Ecto neural progenitor cell (in vitro differentiated cells): ENCODE data around the gene FGF14.

Experiments
- DNase-seq: peaks from one replicate; pipeline ENCODE4 v3.0.0-alpha.2; 2018; ENCODE audit warnings: low spot score

FGF14 gene

GRCh38 chr13:102367836-102368235 lies 34.0 kb downstream of the FGF14 start:
- no peak for DNase-seq

DNA sequence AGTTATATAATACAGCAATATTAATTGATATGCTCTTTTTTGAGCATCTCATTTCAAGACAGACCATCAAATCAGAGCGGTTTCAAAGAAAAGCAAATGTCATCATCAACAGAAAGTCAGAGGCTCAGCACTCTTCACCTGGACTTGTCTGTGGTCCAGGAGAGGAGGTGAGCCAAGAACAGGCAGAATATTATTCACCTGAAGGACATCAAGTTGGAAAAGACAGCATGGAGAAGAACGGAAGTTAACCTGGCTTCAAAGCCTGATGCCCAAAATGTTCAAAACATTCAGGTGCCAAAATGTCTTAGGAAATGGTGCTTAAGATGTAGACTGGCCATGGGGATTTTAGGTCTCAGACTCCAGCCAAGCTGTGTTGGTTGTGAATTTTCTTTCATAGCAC lies 40.7 kb downstream of the FGF14 start:
- no peak for DNase-seq

- no peak for DNase-seq
Observed at GRCh38 chr13:102359264-102359663, 42.6 kb downstream of the FGF14 start.

- no peak for DNase-seq
Observed at GRCh38 chr13:102355251-102355650, 46.6 kb downstream of the FGF14 start.

GRCh38 chr13:102354011-102354410 lies 47.8 kb downstream of the FGF14 start:
- no peak for DNase-seq

- no peak for DNase-seq
Observed at GRCh38 chr13:102351521-102351920, 50.3 kb downstream of the FGF14 start.

DNA sequence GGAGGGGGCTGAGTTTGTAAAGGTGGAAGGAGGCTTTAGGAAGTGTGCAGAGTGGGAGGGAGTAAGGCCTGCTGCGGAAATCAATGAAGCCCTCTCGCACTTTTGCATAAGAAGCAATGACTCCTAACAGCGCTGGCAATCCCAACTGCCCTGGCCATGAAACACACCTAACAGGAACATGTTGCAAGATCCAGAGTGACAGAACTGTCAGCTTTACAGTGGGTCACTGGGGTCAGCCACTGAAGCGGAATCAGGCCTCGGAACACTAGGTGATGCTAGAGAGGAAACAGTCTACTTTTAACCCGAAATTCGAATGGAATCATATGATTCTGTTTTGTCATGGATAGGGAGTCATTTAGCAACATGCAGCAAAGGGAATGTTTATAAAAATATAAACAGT lies 54.4 kb downstream of the FGF14 start:
- DNase-seq, result no peak

GRCh38 chr13:102346769-102347168 lies 55.1 kb downstream of the FGF14 start:
- no peak for DNase-seq

- DNase-seq, result no peak
Observed at GRCh38 chr13:102344410-102344809, 57.4 kb downstream of the FGF14 start.

DNA sequence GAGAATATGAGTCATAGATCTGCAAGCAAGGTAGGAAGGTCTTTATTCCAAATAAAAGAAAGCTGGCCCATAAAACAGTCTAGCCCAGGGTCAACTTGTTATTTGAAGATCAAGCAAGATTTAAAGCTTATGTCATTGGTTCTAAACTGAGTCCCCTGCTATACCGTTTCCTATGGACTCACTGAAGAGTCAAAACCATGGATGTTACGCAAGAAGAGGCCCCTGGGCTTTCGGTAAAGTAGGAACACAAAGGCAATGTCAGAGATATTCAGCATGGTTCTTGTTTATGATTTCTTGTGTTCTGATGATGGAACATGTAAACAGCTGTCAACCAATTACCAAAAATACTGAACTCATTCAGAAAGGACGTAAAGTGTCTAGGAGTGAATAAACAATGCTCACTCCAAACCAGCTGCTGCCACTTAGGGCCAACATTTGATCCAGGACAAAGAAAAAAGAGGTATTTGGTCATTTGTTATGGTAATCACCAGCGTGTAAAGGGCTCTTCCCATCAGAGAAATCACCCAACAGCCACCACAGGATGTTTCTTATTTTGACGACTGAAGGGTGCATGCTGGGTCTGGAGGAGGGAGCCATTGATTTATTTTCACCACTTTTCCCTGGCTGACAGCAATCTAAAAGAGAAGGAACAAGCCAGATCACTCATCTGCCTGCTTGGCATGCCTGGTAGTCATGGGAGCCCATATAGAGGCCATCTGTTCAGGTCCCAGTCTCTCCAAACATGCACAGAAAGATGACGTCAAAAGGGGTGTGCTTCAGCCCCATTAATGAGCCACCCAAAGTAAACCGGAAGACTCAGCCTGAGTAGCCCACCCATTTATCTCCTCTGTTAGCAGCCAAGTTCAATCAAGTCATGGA lies 68.3 kb downstream of the FGF14 start:
- no peak for DNase-seq

- no peak for DNase-seq
Observed at GRCh38 chr13:102328909-102329308, 72.9 kb downstream of the FGF14 start.

GRCh38 chr13:102327119-102327617 lies 74.7 kb downstream of the FGF14 start:
- no peak for DNase-seq

DNA sequence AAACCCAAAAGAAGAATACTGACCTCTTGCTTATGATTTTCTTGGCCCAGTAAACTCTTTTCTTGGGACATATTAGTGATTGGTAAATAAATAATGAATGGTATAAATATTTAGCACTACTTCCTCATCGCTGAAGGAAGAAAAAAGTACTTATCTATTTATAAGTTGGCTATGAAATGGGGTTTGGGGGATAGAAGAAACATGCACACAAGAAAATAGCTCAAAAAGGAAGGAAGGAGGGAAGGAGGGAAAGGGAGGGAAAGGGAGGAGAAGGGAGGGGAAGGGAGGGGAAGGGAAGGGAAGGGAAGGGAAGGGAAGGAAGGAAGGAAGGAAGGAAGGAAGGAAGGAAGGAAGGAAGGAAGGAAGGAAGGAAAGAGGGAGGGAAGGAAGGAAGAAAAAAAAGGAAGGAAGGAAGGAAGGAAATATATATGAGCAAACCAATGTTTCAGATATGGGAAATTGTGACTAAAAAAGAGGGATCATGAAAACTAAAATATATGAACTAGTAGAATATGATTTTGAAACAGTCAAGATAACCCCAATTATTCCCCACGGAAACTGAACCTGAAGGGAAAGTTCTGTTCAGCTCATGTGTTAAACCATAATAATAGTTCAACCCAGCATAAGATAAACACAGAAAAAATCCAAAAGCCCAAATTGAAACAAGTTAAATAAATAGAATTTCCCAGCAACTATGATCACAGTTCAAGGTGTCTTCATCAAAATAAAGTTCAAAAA lies 75.3 kb downstream of the FGF14 start:
- DNase-seq, result no peak

- no peak for DNase-seq
Observed at GRCh38 chr13:102325321-102325720, 76.5 kb downstream of the FGF14 start.

- no peak for DNase-seq
Observed at GRCh38 chr13:102323505-102323904, 78.3 kb downstream of the FGF14 start.

DNA sequence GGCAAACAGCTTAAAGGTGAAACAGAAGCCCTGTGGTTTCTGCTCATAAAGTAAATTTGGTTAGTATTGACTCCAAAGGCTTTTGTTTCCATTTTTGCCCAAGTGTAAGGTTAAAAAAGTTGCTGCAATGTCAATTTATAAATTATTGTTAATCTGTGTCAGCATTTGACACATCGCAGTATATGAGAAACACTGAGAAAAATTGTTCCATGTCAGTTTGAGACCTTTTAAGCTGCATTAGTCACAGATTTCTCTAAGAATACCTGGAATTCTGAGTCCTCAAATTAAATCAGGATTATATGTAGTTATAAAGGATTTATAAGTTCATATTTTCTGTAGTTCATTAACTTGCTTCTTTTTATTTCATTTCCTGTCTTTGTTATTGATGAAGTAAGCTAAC lies 78.8 kb downstream of the FGF14 start:
- no peak for DNase-seq

- no peak for DNase-seq
Observed at GRCh38 chr13:102322211-102322610, 79.6 kb downstream of the FGF14 start.

GRCh38 chr13:102318233-102318632 lies 83.6 kb downstream of the FGF14 start:
- DNase-seq, result no peak

DNA sequence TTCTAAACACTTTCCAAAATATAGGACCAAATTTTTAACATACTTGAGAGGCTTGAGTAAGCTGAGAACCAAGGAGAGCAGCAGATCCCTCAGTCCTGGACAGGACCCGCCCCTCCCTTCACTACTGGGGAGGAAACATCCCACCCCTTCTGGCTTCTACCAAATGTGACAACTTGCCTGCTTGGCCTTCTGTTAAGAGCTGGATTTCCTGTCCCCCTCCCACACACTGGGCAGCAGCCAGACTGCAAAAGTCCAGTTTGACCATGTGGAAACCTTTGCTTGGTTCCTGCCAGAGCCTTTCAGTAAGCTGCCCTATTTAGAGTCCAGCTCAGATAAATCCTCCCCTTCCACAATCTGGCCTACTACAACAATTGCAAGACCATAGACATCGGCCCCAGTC lies 84.3 kb downstream of the FGF14 start:
- no peak for DNase-seq

DNA sequence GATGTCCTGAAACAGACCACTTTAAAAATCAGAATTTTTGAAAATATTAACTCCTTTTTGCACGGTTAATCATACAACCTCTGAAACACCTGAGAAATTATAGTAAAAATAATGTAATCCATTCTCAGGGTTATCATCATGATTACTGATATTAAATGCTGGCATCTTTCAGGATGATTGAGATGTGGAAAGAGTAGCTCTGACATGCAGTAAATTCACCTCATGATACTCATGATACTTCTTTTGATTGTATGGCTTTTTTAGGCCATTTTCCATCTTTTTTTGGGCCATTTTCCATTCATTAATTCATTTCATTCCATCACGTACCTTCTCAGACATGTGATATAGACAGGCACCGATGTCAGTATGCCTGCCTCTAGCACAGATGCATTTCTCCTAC lies 85.1 kb downstream of the FGF14 start:
- DNase-seq, result no peak

GRCh38 chr13:102312841-102313240 lies 89.0 kb downstream of the FGF14 start:
- DNase-seq, result no peak

DNA sequence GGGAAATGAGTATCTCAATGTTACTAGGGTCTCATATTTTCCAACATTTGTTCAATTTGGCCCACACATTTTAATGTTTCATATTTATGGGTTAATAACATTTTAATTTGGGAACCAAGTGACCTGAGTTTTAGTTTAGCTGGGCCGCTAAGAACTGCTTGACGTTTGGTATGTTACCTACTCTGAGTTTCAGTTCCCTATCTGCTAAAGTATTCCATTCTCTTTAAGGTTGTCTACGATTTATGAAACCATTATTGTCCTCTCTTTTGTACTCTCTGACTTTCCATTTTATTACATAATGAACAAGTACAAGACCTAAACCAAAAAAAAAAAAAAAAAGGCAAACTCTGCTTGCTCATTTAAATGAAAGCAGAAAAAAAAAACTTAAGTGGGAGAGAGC lies 89.9 kb downstream of the FGF14 start:
- DNase-seq, result no peak

GRCh38 chr13:102311419-102311796 lies 90.4 kb downstream of the FGF14 start:
- DNase-seq, result no peak
